GM19193 (cell line): ENCODE results near the gene NEDD4L.

ENCODE experiments used
- POLR2A ChIP-seq: IDR thresholded peaks from 4 replicates; pipeline ENCODE4 v1.6.1; 2011; ENCODE audit not compliant: insufficient read depth, insufficient read length; ENCODE audit errors: extremely low read depth

Gene NEDD4L

DNA sequence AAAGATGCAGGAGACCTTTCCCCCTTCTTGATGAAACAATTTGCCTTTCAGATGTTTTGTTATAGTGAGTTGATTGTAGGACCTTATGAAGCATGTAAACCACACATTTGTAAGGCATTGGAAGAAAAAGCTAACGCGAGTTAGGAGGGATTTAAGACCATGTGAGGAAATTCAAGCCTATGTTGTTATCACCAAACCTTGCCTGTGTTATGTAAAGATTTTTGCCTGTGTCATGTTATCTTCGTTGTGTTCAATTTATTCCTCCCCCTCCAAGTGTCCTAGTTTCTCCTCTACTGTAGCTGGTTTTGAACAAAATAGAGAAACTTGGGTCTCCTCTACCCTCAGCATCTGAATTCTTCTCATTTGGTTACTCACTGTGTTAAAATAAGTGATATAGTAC lies 173.0 kb downstream of the NEDD4L start:
- TF ChIP-seq POLR2A, result no peak

DNA sequence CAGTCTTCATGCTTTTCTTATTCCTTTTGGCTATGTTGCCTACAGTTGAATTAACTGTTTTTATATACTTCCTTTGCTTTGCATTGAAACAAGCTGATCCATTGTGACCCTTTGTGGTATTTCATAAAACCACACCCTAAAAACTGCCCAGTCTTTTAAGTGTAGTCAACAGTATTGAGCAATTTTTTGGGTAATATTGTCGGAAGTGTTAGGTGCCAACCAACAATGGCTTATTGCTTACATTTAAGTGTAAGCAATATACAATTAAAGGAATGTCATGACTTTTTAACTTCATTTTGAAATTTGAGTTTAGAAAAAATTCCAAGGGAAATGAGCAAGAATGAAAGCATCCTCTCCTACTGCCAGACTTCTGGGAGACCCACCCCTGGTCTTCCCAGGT lies 174.1 kb downstream of the NEDD4L start:
- TF ChIP-seq POLR2A, result no peak

DNA sequence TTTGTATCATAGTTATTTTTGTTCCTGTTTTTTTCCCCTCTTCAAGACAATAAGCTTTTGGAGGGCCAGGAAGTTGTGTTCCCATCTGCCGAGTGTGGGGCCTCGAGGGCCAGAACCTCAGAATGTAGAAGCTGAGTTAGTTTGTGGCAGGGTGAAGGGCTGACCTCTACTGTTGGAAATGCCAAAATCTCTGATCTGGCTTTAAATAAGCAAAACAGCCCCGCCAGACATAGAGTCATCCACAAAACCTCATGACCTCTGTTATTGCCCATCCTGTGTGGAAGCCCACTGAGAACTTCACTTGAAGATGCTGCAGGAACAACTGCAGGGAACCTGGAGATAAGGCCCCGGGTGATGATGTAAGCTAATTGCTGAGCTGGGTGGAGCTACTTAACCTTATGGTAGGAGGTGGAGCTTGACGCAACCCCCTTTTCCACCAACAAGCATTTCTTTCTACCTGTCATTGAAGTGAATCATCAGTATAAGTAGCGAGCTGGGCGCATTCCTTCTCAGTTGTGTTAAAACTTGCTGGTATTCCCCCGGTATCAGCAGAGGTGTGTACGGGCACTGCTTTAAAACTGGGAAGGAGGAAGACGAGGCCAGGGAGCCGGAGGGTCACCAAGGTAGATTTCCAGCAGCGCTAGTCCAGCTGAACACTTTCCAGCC lies 177.2 kb downstream of the NEDD4L start:
- TF ChIP-seq POLR2A, result no peak

DNA sequence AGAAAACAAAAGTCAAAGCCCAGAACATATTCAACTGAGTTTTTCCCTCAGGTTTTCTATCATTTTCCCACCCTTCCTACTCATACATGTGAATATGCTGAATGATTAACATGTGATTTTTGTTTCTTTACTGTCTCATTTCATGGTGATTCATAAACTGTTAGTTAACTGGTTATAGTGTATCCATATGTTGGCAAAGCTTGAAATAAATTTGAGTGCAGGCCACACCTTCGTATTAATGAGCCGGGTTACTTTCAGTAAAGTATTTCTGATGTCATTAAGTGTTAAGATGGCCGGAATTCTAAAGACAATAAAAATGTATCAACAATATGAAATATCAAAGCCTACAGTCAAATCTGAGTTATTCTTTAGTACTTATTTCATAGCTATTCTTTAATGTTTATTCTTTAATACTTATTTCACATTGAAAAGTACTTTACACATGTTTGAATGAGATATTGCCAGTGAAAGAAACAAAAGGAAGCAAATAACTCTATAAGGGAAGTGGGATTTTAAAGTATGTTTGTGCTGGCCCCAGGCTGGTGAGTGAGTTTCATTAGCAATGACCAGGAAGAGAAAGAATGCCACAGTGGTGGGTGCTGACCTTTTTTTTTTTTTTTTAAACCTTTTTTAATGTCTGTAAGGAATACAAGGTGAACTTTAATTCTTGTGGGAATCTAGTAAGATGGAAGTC lies 178.6 kb downstream of the NEDD4L start:
- TF ChIP-seq POLR2A, result no peak

DNA sequence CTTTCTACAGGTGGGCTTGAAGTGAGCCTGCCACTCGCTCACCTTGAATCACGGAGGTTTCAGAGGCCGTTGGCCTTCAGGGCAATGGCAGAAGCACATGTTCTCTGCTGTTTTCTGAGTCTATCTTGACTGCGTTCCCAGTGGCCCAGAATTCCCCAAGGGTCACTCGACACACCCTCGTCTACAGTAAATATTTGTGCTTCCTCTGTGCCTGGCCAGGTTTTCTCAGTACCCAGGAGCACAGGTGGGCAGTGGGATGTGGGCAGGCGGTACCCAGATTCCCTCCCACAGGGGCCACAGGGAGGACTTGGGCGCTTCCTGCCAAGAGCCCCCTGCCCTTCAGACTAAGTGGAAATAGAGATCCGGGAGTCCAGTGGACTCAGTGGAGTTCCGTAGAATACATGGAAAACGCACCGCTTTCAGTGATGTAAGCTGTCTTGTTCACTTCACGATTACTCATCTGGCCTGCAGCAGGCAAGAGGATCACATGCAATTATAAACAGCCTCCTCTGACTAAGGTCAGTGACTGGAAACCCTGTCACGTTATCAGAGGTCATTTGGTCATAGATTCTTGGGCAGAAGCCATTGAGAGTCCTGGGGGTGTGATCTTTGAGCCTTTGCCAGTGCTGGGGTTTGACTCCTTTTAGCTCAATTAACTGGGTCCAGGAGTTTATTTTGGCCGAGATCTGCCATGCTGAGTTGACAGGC lies 179.8 kb downstream of the NEDD4L start:
- no peak for TF ChIP-seq POLR2A

DNA sequence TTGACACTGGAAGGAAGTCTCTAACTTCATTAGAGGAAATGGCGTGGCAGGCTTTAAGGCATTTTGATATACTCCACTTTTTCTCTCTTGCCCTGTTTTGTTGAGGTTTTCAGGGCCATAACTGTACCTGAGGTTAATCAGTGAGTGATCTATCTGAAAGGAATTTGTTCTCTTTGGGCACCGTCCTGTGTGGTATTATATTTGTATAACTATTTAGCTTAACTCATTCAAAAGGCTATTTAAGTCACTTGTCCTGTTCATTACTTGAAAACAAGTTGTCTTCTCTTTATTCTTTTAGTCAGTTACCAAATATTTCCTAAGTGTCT lies 180.4 kb downstream of the NEDD4L start:
- TF ChIP-seq POLR2A, result no peak

DNA sequence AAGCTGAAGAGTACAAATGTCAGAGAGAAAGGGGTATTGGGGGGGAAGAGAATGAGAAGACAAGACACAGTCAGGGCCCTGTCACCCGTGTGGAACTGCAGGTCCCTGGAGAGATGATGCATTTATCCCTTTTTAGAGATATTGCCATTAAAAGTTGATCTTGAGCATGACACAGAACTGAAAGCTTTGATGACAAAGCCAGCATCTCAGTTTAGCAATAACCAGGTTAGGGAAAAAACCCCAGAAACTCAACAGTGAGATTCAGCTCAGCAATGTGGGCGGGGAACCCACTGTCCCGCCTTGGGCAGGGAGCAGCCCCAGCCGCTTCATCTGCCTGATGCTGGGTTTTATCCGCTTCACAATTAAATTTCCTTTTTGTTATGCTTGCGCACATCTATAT lies 181.1 kb downstream of the NEDD4L start:
- no peak for TF ChIP-seq POLR2A

DNA sequence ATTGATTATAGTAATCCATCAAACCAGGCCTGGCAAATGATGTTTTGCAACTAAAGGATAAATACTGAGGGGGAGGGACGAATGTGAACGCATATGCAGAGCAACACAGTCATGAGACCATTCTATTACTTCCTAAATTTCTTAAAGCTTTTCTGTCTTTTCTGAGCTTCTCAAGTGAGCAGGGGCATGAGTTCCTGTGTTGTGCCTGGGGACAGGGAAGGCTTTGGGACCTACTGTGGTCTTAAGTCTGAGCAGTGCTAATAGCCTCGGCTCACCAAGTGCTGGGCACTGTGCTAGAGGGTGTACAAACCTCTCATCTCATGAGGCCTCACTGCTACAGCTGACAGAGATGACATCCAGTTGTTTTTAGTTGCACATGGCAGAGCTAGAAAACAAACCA lies 182.4 kb downstream of the NEDD4L start:
- TF ChIP-seq POLR2A, result no peak

DNA sequence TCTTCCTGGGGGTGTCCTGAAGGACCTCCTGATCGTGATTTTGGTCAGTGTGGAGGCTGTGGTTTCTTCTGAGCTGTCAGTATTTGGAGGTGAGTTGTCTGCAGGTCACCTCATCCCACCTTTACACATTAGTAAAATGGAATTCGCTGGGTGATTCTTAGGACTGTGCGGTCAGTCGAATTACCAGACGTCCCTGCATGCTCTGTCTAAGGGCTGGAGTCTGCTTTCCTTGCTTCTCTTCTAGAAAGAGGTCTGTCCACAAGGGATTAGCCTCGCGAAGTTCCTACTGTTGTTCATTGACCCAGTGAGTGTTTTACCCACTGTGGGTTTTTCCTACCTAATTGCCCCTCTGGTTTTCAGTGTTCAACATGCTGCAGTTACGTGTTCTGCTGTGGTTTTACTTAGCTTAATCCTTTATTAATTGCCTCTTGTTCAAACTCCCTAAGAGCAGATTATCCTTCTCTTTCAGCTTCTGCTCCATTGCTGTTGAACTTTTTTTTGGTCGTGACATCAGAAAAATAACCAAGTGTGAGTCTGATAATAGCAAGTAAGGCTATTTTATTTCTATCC lies 183.4 kb downstream of the NEDD4L start:
- TF ChIP-seq POLR2A, result no peak

DNA sequence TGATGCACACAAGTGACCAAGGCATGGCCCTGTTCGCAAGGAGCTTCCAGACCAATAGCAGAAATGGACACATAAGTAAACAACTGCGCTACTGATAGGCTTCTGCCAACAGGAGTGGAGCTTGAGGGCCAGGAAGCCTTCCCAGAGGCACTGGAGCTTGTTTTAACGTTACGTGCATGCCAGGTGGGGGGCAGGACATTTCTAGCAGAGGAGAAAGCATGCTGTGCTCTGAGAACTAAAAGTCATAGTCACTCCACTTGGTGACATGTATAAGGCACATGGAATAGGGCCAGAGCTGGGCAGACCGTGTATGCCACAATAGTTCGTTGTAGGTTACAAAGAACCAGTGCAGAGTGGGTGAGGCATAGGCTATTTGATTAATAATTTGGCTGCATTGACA lies 184.2 kb downstream of the NEDD4L start:
- no peak for TF ChIP-seq POLR2A

DNA sequence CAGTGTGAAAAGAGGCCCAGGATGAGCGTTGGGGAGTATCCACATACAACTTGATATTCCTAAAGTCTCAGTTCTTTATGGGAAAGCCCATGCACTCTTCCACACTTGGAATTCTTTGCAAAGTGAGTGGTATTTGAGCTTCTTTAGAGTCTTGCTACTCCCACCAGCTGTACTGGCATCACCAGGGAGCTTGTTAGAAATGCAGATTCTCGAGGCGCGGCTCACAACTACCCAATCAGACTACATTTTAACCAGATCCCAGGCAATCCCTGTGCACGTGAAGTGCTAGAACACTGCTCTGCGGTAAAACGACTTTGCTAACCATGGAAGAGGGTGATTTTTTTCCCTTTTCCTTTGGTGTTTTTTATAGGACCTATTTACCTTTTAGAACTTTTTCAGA lies 184.7 kb downstream of the NEDD4L start:
- no peak for TF ChIP-seq POLR2A

DNA sequence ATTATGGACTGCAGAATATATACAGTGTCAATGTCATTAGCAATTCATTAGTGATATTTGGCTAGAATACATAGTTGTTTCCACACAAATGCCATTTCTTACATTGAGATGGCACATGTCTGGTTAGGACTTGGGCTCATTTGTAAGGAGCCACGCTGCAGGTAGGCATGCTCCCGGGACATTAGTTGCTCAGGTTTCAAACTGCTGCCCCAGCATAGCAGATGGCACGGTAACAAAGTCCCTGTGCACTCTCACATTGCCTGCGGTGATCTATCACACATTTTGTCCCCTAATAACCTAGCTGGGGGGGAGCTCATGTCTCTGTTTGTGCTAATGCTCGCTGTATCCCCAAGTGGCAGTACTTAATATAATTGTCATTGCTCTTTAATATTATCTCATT lies 185.1 kb downstream of the NEDD4L start:
- TF ChIP-seq POLR2A, result no peak

DNA sequence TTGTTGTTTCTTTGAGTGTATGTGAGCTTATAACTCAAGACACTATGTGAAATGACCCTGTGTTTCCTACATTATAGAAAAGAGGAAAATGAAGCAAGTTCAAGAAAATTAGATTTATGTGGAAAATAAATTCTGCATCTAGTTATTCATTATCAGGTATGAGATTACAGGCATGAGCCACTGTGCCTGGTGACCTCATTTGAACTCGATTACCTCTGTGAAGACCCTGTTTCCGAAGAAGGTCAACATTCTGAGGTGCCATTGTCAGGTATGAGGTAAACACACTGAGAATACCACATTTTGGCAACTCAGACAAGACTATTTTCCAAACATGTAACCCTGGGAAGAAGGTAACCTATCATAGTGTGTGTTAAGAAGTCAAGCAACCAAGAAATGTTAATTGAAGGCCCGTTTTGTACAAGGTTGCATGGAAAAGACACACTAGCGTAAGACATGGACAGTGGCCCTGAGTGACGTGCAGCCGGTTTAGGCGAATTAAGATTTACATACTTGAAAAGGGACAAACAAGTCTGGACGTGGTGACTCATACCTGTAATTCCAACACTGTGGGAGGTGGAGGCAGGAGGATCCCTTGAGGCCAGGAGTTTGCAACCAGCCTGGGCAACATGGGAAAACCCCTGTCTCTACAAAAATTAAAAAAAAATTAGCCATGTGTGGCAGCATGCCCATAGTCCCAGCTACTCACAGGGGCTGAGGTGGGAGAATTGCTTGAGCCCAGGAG lies 186.6 kb downstream of the NEDD4L start:
- TF ChIP-seq POLR2A, result no peak

DNA sequence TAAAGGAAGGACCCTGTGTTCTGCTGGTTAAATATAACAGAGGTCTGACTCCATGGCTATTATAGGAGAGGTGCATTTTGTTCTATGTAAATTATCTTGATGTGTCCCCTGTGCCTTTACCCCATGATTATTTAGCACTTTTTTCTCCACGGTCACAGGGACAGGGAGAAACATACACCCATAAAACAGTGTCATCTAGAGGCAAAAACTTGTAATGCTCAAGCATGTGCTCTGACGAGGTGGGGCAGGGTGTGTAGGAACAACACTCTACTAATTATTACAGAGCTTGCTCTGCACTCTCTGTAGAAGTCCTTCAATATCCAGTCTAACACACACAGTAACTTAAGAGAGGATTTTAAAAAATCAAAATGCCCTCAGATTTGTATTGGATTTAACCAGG lies 187.9 kb downstream of the NEDD4L start:
- no peak for TF ChIP-seq POLR2A

DNA sequence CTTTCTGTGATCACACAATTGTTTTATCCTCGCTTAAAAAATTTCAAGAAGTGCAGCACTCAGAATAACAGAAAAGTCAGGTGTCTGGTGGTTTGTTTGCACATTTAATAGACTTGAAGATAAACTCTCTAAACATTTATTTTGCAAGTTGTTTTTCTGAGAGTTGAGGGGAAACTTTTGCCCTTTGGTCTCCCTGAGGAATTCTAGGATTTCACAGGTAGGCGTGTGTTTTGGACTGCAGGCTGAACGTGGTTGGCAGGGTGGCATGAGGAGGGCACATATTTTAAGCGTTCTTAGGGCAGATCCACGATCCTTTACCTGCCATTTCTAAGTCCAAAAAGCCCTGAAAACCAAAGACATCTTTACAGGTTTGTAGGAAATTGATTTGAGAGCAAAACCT lies 188.6 kb downstream of the NEDD4L start:
- no peak for TF ChIP-seq POLR2A
